Fibroblast of pulmonary artery (primary cell): ENCODE data around the gene ANXA3.

Source experiments
- DNase-seq: peaks from one replicate; pipeline ENCODE4 v3.0.0-alpha.2; 2010; ENCODE audit warnings: low read depth
- H3K4me3 ChIP-seq: replicated peaks from 2 replicates; pipeline ENCODE4 v1.5.1; 2011; ENCODE audit warnings: low read depth, mild to moderate bottlenecking, control low read depth, low read length, moderate library complexity
- TF ChIP-seq, protein P1 (sequence below): IDR thresholded peaks from 2 replicates; pipeline ENCODE4 v1.5.1; 2011; ENCODE audit warnings: mild to moderate bottlenecking, control low read depth, low read length, inconsistent platforms; ENCODE audit errors: missing control alignments

The ANXA3 gene

DNA sequence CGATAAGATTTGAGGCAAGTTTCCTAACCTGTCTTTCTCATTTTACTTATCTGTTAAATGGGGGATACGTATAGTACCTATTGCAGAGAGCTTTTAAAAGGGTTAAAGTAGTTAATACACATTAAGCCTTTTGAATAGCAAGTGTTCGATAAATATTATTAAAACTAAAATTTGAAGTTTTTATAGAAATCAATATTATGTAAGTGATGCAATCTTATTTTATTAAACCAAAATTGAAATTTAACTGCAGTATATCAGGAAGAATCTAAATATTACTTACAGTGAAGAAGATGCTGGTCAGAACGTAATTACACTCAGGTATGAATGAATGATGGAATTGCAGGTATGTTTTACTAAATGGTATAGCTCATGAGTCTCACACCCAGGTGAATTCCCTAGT, 58.0 kb downstream of the ANXA3 start:
- TF ChIP-seq, protein P1, sequence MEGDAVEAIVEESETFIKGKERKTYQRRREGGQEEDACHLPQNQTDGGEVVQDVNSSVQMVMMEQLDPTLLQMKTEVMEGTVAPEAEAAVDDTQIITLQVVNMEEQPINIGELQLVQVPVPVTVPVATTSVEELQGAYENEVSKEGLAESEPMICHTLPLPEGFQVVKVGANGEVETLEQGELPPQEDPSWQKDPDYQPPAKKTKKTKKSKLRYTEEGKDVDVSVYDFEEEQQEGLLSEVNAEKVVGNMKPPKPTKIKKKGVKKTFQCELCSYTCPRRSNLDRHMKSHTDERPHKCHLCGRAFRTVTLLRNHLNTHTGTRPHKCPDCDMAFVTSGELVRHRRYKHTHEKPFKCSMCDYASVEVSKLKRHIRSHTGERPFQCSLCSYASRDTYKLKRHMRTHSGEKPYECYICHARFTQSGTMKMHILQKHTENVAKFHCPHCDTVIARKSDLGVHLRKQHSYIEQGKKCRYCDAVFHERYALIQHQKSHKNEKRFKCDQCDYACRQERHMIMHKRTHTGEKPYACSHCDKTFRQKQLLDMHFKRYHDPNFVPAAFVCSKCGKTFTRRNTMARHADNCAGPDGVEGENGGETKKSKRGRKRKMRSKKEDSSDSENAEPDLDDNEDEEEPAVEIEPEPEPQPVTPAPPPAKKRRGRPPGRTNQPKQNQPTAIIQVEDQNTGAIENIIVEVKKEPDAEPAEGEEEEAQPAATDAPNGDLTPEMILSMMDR, result no peak
- no peak for DNase-seq
- H3K4me3 ChIP-seq, result no peak overlapping the region

DNA sequence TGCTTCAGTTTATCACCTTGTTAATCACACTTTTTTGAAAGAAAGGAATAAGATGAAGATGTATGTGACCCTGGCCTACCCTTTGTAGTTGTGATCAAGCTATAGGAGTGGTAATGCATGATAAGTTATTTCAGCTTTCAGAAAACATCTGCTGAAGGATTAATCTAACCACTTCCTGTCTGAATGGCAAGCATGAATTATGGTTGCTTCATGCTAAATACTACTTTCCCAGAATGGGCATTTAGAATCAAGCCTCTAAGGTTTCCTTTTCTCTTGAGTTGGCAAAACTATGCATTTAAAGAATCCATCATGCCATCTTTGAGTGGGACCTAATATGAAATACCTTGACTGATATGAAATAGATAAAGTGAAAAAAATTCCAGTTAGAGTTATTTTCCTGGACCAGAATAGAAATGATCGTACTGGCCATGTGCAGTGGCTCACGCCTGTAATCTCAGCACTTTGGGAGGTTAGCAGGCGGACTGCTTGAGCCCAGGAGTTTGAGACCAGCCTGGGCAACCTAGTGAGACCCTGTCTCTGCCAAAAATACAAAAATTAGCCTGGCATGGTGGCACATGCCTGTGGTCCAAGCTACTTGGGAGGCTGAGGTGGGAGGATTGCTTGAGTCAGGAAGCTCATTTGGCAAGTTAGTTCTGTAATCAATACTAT, 59.1 kb downstream of the ANXA3 start:
- TF ChIP-seq, protein P1, result no peak
- DNase-seq, result peak; percentile 48

DNA sequence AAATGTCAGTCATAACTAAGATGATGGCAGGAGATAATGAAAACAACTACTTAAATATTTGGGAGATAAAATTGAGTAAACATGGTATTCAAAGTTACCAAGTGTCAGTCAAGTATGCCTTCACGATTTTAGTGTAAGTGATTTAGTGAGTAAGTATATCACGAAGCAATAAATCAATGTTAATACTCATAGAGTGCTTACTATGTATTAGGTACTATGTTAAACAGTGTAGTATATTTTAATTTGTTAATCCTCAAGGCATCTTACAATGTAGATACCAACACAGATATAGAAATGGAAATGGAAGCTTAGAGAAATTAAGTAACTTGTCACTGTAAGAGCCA, 59.6 kb downstream of the ANXA3 start:
- H3K4me3 ChIP-seq, result no peak overlapping the region
- DNase-seq, result no peak
- TF ChIP-seq, protein P1, result no peak

More for the DNA sequence above, 59.1 kb downstream of the ANXA3 start:
- H3K4me3 ChIP-seq, result no peak overlapping the region

DNA sequence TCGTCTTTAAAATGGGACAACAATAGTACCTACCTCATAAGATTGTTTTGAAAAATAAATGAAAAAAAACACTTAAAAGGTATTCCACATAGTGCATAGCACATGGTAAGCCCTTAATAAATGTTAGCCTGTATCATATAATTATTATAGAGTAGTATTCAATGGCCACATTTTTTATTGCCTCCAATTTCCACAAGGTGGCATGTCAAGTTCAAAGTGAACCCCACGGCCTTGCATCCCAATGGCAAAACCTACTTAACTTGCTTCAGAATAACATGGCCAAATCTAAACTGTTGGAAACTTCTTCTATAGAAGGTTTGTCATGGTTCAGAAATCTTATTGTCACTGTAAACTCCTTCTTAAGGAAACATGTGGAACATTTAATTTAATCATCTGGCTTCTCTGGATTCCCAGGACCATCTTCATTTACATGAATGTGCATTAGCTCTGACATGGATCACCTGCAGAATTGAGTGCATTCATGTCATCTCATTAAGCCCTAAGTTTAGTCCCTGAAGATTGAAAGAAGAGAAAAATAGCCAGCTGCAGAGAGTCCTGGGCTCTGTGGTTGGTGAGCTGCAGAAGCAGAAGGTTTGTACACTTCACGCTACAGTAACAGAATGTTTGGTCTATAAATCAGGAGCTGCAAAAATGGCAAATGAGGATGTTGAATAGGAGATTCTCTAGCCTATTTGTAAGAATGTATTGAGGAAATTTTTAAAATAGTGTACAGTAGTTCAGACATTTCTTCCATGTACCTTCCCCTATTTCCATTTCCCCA, 61.0 kb downstream of the ANXA3 start:
- H3K4me3 ChIP-seq, result no peak overlapping the region
- TF ChIP-seq, protein P1, result peak; percentile 63
- peak; percentile 79 for DNase-seq

DNA sequence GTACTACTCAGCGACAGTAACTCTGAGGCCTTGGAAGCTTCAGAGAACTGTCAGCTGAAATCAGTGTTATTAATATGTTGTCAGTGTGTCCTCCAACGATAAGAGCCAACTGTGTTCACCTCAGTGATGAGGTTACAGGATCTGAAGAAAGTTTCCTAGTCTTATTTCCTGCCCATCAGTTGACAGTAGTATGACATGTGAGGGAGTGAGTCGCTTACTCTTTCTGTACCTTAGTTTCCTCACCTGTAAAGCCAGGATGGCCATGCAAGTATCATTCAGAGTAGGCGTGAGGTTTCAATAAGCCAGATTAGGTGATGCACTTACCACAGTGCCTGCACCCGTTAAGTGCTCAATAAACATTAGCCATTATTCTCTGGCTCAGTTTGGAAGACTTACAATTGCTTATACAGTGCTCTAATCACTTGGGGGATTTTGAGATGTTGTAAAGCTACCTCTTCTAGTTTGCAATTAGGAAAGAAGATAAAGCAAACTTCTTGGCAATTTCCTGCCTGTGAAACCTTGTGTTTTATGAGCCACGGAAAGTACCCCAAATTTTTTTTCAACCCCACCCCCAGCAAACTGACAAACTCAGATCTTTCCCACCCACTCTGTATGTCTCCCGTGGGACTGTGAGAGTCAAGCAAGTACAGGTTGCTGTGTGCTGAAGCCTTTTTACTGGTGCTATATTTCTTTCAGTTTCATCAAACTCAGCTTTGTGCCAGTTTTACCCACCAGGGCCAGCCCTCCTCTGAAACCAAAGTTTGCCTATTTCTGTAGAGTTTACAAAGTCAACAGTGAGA, 62.2 kb downstream of the ANXA3 start:
- H3K4me3 ChIP-seq, result no peak overlapping the region
- no peak for DNase-seq
- TF ChIP-seq, protein P1, result no peak

- TF ChIP-seq, protein P1, result no peak
- H3K4me3 ChIP-seq, result no peak overlapping the region
- peak; percentile 82 for DNase-seq
Observed at GRCh38 chr4:78616046-78616498, 64.5 kb downstream of the ANXA3 start.
